ENCODE results near the gene PCDHB14. TPM values are rescaled to one million over a fixed set of nuclear protein-coding genes. Genes with fewer than 3 reads are reported as not detected.
A peak's percentile ranks its signal among the peaks of the same experiment; 100 is the strongest.
"Not testable (repeated sequence)": the region's sequence is repeated elsewhere in the genome, so short reads cannot be mapped to it uniquely, and the experiment has no call there.

Gene PCDHB14
- total and polyA plus RNA-seq, 8 donors: 0.31 to 6.4 (median 1.3) TPM; not detected in 1

- Histone ChIP-seq H3K4me1 (no peaks in the 10 kb centered on the region), H3K27ac (no peak within 1 kb of the TSS), H3K36me3 (peaks cover 0 to 22% (median 0%) of the 10 kb centered on the region in 4 donors), H3K27me3 (peaks cover 0 to 15% (median 0%) of the 10 kb centered on the region in 3 donors), H3K9me3 (peaks cover 66 to 100% (median 95%) of the 10 kb centered on the region in 4 donors), H3K4me3 (peak within 1 kb of the TSS in 3 of 4 donors; percentile 15 to 28 (median 23))
- intact Hi-C loops (cut with DNase I; ENCODE audit: low total_unique reads): no loop called here
- DNase-seq: peak in 1 of 2 donors; percentile 43
- 9 to 16% (median 10%) methylated on average over 16 of the region's 16 CpGs for WGBS, 5 donors
- TF ChIP-seq, protein P1, sequence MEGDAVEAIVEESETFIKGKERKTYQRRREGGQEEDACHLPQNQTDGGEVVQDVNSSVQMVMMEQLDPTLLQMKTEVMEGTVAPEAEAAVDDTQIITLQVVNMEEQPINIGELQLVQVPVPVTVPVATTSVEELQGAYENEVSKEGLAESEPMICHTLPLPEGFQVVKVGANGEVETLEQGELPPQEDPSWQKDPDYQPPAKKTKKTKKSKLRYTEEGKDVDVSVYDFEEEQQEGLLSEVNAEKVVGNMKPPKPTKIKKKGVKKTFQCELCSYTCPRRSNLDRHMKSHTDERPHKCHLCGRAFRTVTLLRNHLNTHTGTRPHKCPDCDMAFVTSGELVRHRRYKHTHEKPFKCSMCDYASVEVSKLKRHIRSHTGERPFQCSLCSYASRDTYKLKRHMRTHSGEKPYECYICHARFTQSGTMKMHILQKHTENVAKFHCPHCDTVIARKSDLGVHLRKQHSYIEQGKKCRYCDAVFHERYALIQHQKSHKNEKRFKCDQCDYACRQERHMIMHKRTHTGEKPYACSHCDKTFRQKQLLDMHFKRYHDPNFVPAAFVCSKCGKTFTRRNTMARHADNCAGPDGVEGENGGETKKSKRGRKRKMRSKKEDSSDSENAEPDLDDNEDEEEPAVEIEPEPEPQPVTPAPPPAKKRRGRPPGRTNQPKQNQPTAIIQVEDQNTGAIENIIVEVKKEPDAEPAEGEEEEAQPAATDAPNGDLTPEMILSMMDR (IDR thresholded peaks at IDR 0.05): no peak
- TF ChIP-seq POLR2A (IDR thresholded peaks at IDR 0.05) (no peak), POLR2AphosphoS5 (IDR thresholded peaks at IDR 0.05) (no peak), EP300 (IDR thresholded peaks at IDR 0.05) (no peak)
Observed at GRCh38 chr5:141245250-141245717, 22.1 kb downstream of the PCDHB14 start, which contains the start of gene PCDHB15. PCDHB15 (plus strand) TSS chr5:141245395; CDS start chr5:141245579, 184 bp downstream.

DNA sequence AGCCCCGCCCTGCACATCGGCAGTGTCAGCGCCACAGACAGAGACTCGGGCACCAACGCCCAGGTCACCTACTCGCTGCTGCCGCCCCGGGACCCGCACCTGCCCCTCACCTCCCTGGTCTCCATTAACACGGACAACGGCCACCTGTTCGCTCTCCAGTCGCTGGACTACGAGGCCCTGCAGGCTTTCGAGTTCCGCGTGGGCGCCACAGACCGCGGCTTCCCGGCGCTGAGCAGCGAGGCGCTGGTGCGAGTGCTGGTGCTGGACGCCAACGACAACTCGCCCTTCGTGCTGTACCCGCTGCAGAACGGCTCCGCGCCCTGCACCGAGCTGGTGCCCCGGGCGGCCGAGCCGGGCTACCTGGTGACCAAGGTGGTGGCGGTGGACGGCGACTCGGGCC lies 23.8 kb downstream of the PCDHB14 start:
- peaks cover 61 to 100% (median 95%) of the 10 kb centered on the region in 4 donors for H3K9me3 ChIP-seq
- WGBS, 5 donors: 33 to 66% (median 45%) methylated on average over 1 to 32 of the region's 42 CpGs

DNA sequence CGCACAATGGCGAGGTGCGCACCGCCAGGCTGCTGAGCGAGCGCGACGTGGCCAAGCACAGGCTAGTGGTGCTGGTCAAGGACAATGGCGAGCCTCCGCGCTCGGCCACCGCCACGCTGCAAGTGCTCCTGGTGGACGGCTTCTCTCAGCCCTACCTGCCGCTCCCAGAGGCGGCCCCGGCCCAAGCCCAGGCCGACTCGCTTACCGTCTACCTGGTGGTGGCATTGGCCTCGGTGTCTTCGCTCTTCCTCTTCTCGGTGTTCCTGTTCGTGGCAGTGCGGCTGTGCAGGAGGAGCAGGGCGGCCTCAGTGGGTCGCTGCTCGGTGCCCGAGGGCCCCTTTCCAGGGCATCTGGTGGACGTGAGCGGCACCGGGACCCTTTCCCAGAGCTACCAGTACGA lies 24.3 kb downstream of the PCDHB14 start:
- DNase-seq; H3K4me3 ChIP-seq; H3K27me3 ChIP-seq; intact Hi-C loops (cut with DNase I; ENCODE audit: low total_unique reads); H3K27ac ChIP-seq; H3K4me1 ChIP-seq: not testable (repeated sequence)
- WGBS, 5 donors: 37 to 58% (median 47%) methylated on average over 15 to 34 of the region's 34 CpGs
- Histone ChIP-seq H3K36me3 (peaks cover 0 to 14% (median 0%) of the 10 kb centered on the region in 4 donors), H3K9me3 (peaks cover 59 to 100% (median 95%) of the 10 kb centered on the region in 4 donors)

More for the DNA sequence above, 23.8 kb downstream of the PCDHB14 start:
- H3K36me3 ChIP-seq: peaks cover 0 to 14% (median 0%) of the 10 kb centered on the region in 4 donors
- H3K27me3 ChIP-seq; H3K4me1 ChIP-seq; DNase-seq; H3K4me3 ChIP-seq; intact Hi-C loops (cut with DNase I; ENCODE audit: low total_unique reads); H3K27ac ChIP-seq: not testable (repeated sequence)

DNA sequence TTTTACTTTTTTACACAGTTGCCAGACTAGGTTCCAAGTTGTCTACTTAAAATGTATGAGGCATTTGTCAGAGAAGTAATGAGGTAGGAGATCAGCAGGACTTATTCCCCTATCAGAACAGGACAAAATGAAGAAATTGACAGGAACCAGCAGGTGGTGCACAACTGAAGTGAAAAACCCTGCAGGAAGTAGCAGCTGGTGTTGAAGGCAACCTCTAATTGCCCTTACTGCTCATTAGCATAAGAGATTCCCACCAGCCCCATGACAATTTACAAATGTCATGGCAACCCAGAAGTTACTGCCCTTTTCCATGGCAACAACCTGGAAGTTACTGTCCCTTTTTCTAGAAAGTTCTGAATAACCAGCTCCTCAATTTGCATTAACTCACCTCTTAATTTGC lies 27.4 kb downstream of the PCDHB14 start:
- no peaks in the 10 kb centered on the region for H3K4me1 ChIP-seq
- intact Hi-C loops (cut with DNase I; ENCODE audit: low total_unique reads): no loop called here
- DNase-seq: no peak
- no peaks in the 10 kb centered on the region for H3K27me3 ChIP-seq
- H3K9me3 ChIP-seq: peaks cover 53 to 100% (median 98%) of the 10 kb centered on the region in 4 donors
- TF ChIP-seq POLR2A (IDR thresholded peaks at IDR 0.05) (no peak), EP300 (IDR thresholded peaks at IDR 0.05) (no peak), POLR2AphosphoS5 (IDR thresholded peaks at IDR 0.05) (no peak)
- TF ChIP-seq, protein P1 (IDR thresholded peaks at IDR 0.05): no peak
- peaks cover 0 to 19% (median 0%) of the 10 kb centered on the region in 4 donors for H3K36me3 ChIP-seq
- H3K27ac ChIP-seq: no peak overlapping the region
- H3K4me3 ChIP-seq: no peak overlapping the region

DNA sequence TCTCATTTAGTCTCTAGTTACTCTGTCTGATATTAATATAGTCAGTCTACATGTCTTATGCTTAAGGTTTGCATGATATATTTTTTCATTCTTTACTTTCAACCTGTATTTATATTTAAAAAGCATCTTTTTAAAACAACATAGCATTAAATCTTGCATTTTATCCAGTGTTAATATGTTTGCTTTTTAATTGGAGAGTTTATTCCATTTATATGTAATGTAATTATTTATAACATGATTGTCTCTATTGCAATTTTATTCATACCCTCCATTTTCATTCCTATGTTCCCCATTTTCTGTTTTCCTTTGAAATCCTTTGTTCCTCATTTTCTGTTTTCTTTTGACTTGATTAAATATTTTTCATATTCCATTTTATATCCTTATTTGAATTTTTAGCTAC lies 35.3 kb downstream of the PCDHB14 start:
- H3K9me3 ChIP-seq: peaks cover 67 to 100% (median 100%) of the 10 kb centered on the region in 4 donors
- DNase-seq: no peak
- TF ChIP-seq POLR2A (IDR thresholded peaks at IDR 0.05) (no peak), POLR2AphosphoS5 (IDR thresholded peaks at IDR 0.05) (no peak), EP300 (IDR thresholded peaks at IDR 0.05) (no peak)
- TF ChIP-seq, protein P1 (IDR thresholded peaks at IDR 0.05): no peak
- H3K4me3 ChIP-seq: no peak overlapping the region
- intact Hi-C loops (cut with DNase I; ENCODE audit: low total_unique reads): no loop called here
- no peaks in the 10 kb centered on the region for H3K27me3 ChIP-seq
- no peak overlapping the region for H3K27ac ChIP-seq
- peaks cover 0 to 43% (median 0%) of the 10 kb centered on the region in 4 donors for H3K36me3 ChIP-seq
- no peaks in the 10 kb centered on the region for H3K4me1 ChIP-seq
